Spinal cord (tissue), 10 donors: Measurements from ENCODE around the gene SYT17. TPM values are rescaled to one million over a fixed set of nuclear protein-coding genes. Genes with fewer than 3 reads are reported as not detected.

ENCODE experiments used
- DNase-seq, 6 donors: peaks; one replicate each; pipeline versions ENCODE4 v3.0.0 to v3.0.0-alpha.2; 2013 to 2015; ENCODE audit warnings: low spot score in 6 of 6, low read depth in 4 of 6
- H3K27ac ChIP-seq: one replicate; pipeline ENCODE4 v1.5.1; 2013; ENCODE audit warnings: low read depth, low read length, control low read depth
- H3K27me3 ChIP-seq: one replicate; pipeline ENCODE4 v1.6.1; 2013; ENCODE audit warnings: low read length; ENCODE audit not compliant: control insufficient read depth, insufficient read depth
- H3K36me3 ChIP-seq: one replicate; pipeline ENCODE4 v1.6.1; 2013; ENCODE audit warnings: low read length; ENCODE audit not compliant: control insufficient read depth, insufficient read depth
- H3K4me1 ChIP-seq: one replicate; pipeline ENCODE4 v1.6.1; 2013; ENCODE audit warnings: low read length; ENCODE audit not compliant: control insufficient read depth, insufficient read depth
- H3K4me3 ChIP-seq: one replicate; pipeline ENCODE4 v1.5.1; 2013; ENCODE audit warnings: low read depth, low read length, control low read depth
- H3K9me3 ChIP-seq: one replicate; pipeline ENCODE4 v1.6.1; 2013; ENCODE audit warnings: low read length; ENCODE audit not compliant: control insufficient read depth, insufficient read depth
- WGBS: methylation state at CpG from one replicate; pipeline ENCODE4 v1.1.5; 2013; ENCODE audit warnings: missing lambda C conversion rate; ENCODE audit not compliant: insufficient coverage; 5-methylcytosine and 5-hydroxymethylcytosine counted together
- long read RNA-seq, 4 donors: transcript quantifications; one replicate each; lab custom pipeline, GENCODE V29; 2026
- polyA plus RNA-seq, 2 donors: library from polyadenylated mRNA; unstranded; fragments of 120-200 nt; gene quantifications; one replicate each; pipeline ENCODE4 v1.2.1, GENCODE V29; 2013; ENCODE audit not compliant: insufficient read length in 2 of 2
- total RNA-seq, 2 donors: library from RNA; depleted of rRNA in 1 of 2; stranded (reverse); fragments of 120-200 nt in 1 of 2; fragments of >200 nt in 1 of 2; gene quantifications; one replicate each; pipeline versions ENCODE4 v1.2.3 to v1.2.4, GENCODE V29; 2013 to 2014
- donor health status: healthy.

SYT17 gene
- total RNA-seq = 10 to 100 TPM; 11.3 to 13.5 TPM
- 10 to 100 TPM; 35.1 to 46.1 TPM for polyA plus RNA-seq
- long read RNA-seq, donor 1, partial matches to known transcripts = 21 of 23 reads
- long read RNA-seq, donor 1, other reads (novel, unspliced or antisense) = 0 of 23 reads
- long read RNA-seq, donor 2, partial matches to known transcripts = 17 of 18 reads
- long read RNA-seq, donor 2, other reads (novel, unspliced or antisense) = 0 of 18 reads
- long read RNA-seq, donor 3, partial matches to known transcripts = 26 of 27 reads
- long read RNA-seq, donor 3, other reads (novel, unspliced or antisense) = 0 of 27 reads
- long read RNA-seq, donor 4, partial matches to known transcripts = 0 of 1 reads
- long read RNA-seq, donor 4, other reads (novel, unspliced or antisense) = 0 of 1 reads

GRCh38 chr16:19167710-19168370 lies at the start of gene SYT17:
Gene SYT17, plus strand, starts transcription at chr16:19168240. Its CDS starts 407 bp downstream, at chr16:19168647.
- H3K27me3 ChIP-seq = peaks cover 3% of the 10 kb centered on the region
- peak within 1 kb of the TSS; percentile 76 for H3K27ac ChIP-seq
- H3K4me3 ChIP-seq = peak within 1 kb of the TSS; percentile 56
- 0% methylated on average over 58 of the region's 63 CpGs for WGBS
- H3K9me3 ChIP-seq = no peaks in the 10 kb centered on the region
- DNase-seq = peak in 5 of 6 donors; percentile 49 to 84 (median 58)
- H3K36me3 ChIP-seq = no peaks in the 10 kb centered on the region
- peaks cover 23% of the 10 kb centered on the region for H3K4me1 ChIP-seq

GRCh38 chr16:19118938-19119431 lies 49.1 kb upstream of the SYT17 start:
- Histone ChIP-seq H3K4me3 (no peak overlapping the region), H3K9me3 (no peaks in the 10 kb centered on the region), H3K36me3 (peaks cover 18% of the 10 kb centered on the region), H3K4me1 (peaks cover 21% of the 10 kb centered on the region), H3K27ac (no peak overlapping the region), H3K27me3 (peaks cover 14% of the 10 kb centered on the region)
- WGBS = 81% methylated on average over 6 of the region's 6 CpGs
- no peak for DNase-seq

- Histone ChIP-seq H3K27ac (no peak overlapping the region), H3K27me3 (peaks cover 11% of the 10 kb centered on the region), H3K4me3 (no peak overlapping the region), H3K4me1 (peaks cover 18% of the 10 kb centered on the region), H3K36me3 (peaks cover 18% of the 10 kb centered on the region), H3K9me3 (no peaks in the 10 kb centered on the region)
- WGBS = no CpG with 5 or more reads among the region's 5 CpGs
- no peak for DNase-seq
These were observed 48.5 kb upstream of the SYT17 start for GRCh38 chr16:19119564-19119963.

- no peaks in the 10 kb centered on the region for H3K4me1 ChIP-seq
These were observed 44.4 kb upstream of the SYT17 start for GRCh38 chr16:19123535-19124178.

GRCh38 chr16:19126300-19126699 lies 41.7 kb upstream of the SYT17 start:
- no peak for DNase-seq
- H3K4me1 ChIP-seq = peaks cover 15% of the 10 kb centered on the region
- no peak overlapping the region for H3K4me3 ChIP-seq
- no peaks in the 10 kb centered on the region for H3K9me3 ChIP-seq
- no peak overlapping the region for H3K27ac ChIP-seq
- H3K36me3 ChIP-seq = no peaks in the 10 kb centered on the region
- H3K27me3 ChIP-seq = no peaks in the 10 kb centered on the region

More at GRCh38 chr16:19123535-19124178, 44.4 kb upstream of the SYT17 start:
- Histone ChIP-seq H3K36me3 (peaks cover 3% of the 10 kb centered on the region), H3K4me3 (no peak overlapping the region), H3K27ac (no peak overlapping the region), H3K9me3 (no peaks in the 10 kb centered on the region), H3K27me3 (no peaks in the 10 kb centered on the region)
- 72% methylated on average over 2 of the region's 6 CpGs for WGBS
- no peak for DNase-seq

- Histone ChIP-seq H3K27me3 (no peaks in the 10 kb centered on the region), H3K27ac (no peak overlapping the region), H3K9me3 (no peaks in the 10 kb centered on the region), H3K36me3 (no peaks in the 10 kb centered on the region), H3K4me1 (peaks cover 15% of the 10 kb centered on the region), H3K4me3 (no peak overlapping the region)
- no CpG with 5 or more reads among the region's 3 CpGs for WGBS
- DNase-seq = no peak
These were observed 40.8 kb upstream of the SYT17 start for GRCh38 chr16:19127205-19127604.

GRCh38 chr16:19127674-19128131 lies 40.3 kb upstream of the SYT17 start:
- peaks cover 15% of the 10 kb centered on the region for H3K4me1 ChIP-seq
- DNase-seq = no peak
- H3K4me3 ChIP-seq = no peak overlapping the region
- no peaks in the 10 kb centered on the region for H3K9me3 ChIP-seq
- H3K27ac ChIP-seq = no peak overlapping the region
- WGBS = 65% methylated on average over 2 of the region's 3 CpGs
- H3K27me3 ChIP-seq = no peaks in the 10 kb centered on the region
- no peaks in the 10 kb centered on the region for H3K36me3 ChIP-seq

GRCh38 chr16:19128454-19129200 lies 39.4 kb upstream of the SYT17 start:
- no peak overlapping the region for H3K4me3 ChIP-seq
- peak in 1 of 6 donors; percentile 57 for DNase-seq
- no peaks in the 10 kb centered on the region for H3K27me3 ChIP-seq
- no peaks in the 10 kb centered on the region for H3K36me3 ChIP-seq
- no peaks in the 10 kb centered on the region for H3K9me3 ChIP-seq
- H3K27ac ChIP-seq = no peak overlapping the region
- peaks cover 15% of the 10 kb centered on the region for H3K4me1 ChIP-seq
- WGBS = no CpG with 5 or more reads among the region's 7 CpGs

GRCh38 chr16:19130385-19130784 lies 37.7 kb upstream of the SYT17 start:
- no peak for DNase-seq
- Histone ChIP-seq H3K36me3 (no peaks in the 10 kb centered on the region), H3K27ac (peak overlapping the region; percentile 78), H3K9me3 (no peaks in the 10 kb centered on the region), H3K4me3 (no peak overlapping the region), H3K4me1 (peaks cover 15% of the 10 kb centered on the region), H3K27me3 (no peaks in the 10 kb centered on the region)
- WGBS = 100% methylated on average over 3 of the region's 7 CpGs
